Neural progenitor cell (in vitro differentiated cells): ENCODE data around the gene UPK3A.

ENCODE experiments used
- EZH2 ChIP-seq: fragments of 200-600 bp; sonication (generic); IDR thresholded peaks from 2 replicates; pipeline ENCODE4 v1.6.1; 2017; ENCODE audit warnings: antibody characterized with exemption, mild to moderate bottlenecking, moderate library complexity
- TF ChIP-seq, protein P1 (sequence below): fragments of 200-600 bp; sonication (generic); IDR thresholded peaks from 2 replicates; pipeline ENCODE4 v1.5.1; 2017; ENCODE audit warnings: antibody characterized with exemption, mild to moderate bottlenecking

DNA sequence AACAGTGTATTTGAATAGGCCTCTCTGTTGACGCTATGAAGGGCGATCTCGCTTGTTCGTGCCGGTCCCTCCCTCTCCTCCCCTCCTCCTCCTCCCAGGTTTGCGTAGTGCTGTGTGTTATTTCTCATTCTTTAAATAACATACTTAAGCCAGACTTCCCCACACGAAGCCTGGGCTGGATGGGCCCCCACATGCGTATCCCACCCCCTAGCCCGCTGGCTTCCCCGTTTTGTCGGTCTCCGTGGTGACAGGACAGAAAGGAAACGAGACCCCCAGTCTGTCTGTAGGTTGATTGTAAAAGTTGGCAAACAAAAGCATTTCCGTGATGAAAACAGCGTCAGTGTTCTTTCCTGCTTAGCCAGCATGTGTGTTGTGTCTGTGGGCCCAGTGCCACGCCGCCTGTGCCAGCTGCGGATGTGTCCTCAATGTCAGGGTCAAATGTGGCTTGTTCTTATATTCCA lies 52.3 kb downstream of the UPK3A start:
- TF ChIP-seq, protein P1, sequence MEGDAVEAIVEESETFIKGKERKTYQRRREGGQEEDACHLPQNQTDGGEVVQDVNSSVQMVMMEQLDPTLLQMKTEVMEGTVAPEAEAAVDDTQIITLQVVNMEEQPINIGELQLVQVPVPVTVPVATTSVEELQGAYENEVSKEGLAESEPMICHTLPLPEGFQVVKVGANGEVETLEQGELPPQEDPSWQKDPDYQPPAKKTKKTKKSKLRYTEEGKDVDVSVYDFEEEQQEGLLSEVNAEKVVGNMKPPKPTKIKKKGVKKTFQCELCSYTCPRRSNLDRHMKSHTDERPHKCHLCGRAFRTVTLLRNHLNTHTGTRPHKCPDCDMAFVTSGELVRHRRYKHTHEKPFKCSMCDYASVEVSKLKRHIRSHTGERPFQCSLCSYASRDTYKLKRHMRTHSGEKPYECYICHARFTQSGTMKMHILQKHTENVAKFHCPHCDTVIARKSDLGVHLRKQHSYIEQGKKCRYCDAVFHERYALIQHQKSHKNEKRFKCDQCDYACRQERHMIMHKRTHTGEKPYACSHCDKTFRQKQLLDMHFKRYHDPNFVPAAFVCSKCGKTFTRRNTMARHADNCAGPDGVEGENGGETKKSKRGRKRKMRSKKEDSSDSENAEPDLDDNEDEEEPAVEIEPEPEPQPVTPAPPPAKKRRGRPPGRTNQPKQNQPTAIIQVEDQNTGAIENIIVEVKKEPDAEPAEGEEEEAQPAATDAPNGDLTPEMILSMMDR: no peak
- no peak for TF ChIP-seq EZH2
